Gastroesophageal sphincter (tissue), 4 donors: ENCODE measurements around the gene RABGAP1. TPM values are rescaled to one million over a fixed set of nuclear protein-coding genes. Genes with fewer than 3 reads are reported as not detected.

Source experiments
- ATAC-seq: fragments of 150-250 bp; one replicate; pipeline ENCODE4 v1.9.1; 2016; ENCODE audit warnings: mild to moderate bottlenecking, moderate library complexity
- H3K27ac ChIP-seq, 4 donors: fragments of 200-600 bp; sonication (generic) in 3 of 4; 1 replicate in 3 of 4; 2 replicates in 1 of 4; pipeline ENCODE4 v1.5.1; 2016 to 2019
- H3K27me3 ChIP-seq: fragments of 200-600 bp; sonication (generic); one replicate; pipeline ENCODE4 v1.5.1; 2019
- H3K36me3 ChIP-seq, 2 donors: fragments of 200-600 bp; sonication (generic); one replicate each; pipeline ENCODE4 v1.5.1; 2019; ENCODE audit warnings: control low read depth in 1 of 2
- H3K4me1 ChIP-seq, 3 donors: fragments of 200-600 bp; sonication (generic); 1 replicate in 2 of 3; 2 replicates in 1 of 3; pipeline ENCODE4 v1.5.1; 2016 to 2019; ENCODE audit warnings: control low read depth in 2 of 3
- H3K4me3 ChIP-seq, 2 donors: fragments of 200-600 bp; sonication (generic); one replicate each; pipeline ENCODE4 v1.5.1; 2019; ENCODE audit warnings: mild to moderate bottlenecking in 1 of 2, moderate library complexity in 1 of 2
- H3K9me3 ChIP-seq, 3 donors: fragments of 200-600 bp; sonication (generic); one replicate each; pipeline ENCODE4 v1.5.1; 2017 to 2019; ENCODE audit warnings: control low read depth in 2 of 3
- CTCF ChIP-seq, 4 experiments: fragments of 200-600 bp in 2 of 4; fragments of 450-650 bp in 2 of 4; sonication (generic) in 1 of 4; IDR thresholded peaks; one replicate each; pipeline ENCODE4 v1.5.1; 2017 to 2019; ENCODE audit warnings: antibody characterized with exemption in 4 of 4, mild to moderate bottlenecking in 2 of 4, moderate library complexity in 2 of 4
- EP300 ChIP-seq: sonication (generic); formaldehyde crosslinking; IDR thresholded peaks from one replicate; pipeline ENCODE4 v1.6.1; 2017; ENCODE audit warnings: antibody characterized with exemption, mild to moderate bottlenecking
- POLR2A ChIP-seq, 2 donors: fragments of 450-650 bp; IDR thresholded peaks; one replicate each; pipeline ENCODE4 v1.6.1; 2017; ENCODE audit warnings: antibody characterized with exemption in 2 of 2, mild to moderate bottlenecking in 2 of 2, moderate library complexity in 1 of 2
- POLR2AphosphoS5 ChIP-seq: sonication (generic); formaldehyde crosslinking; IDR thresholded peaks from one replicate; pipeline ENCODE4 v1.6.1; 2017; ENCODE audit warnings: antibody characterized with exemption
- WGBS, 2 donors: methylation state at CpG; one replicate each; pipeline ENCODE4 v1.1.5; 2018; ENCODE audit warnings: low coverage in 1 of 2; 5-methylcytosine and 5-hydroxymethylcytosine counted together
- total RNA-seq, 4 donors: library from RNA; depleted of rRNA; stranded (reverse); fragments of >200 nt; gene quantifications; one replicate each; pipeline ENCODE4 v1.1.0, GENCODE V29; 2016

Gene RABGAP1
- total RNA-seq, 4 donors from 2014 or later = 61.2 to 139 (median 82.9) TPM

- peaks cover 0 to 23% of the 10 kb centered on the region in 2 donors for H3K36me3 ChIP-seq
- WGBS, 2 donors = 83 to 87% methylated on average over 4 of the region's 4 CpGs
- no peaks in the 10 kb centered on the region for H3K27me3 ChIP-seq
- no peak for ATAC-seq
- no peaks in the 10 kb centered on the region for H3K9me3 ChIP-seq
- peaks cover 0 to 45% (median 0%) of the 10 kb centered on the region in 3 donors for H3K4me1 ChIP-seq
- TF ChIP-seq POLR2A (IDR thresholded peaks at IDR 0.05) (no peak), CTCF (IDR thresholded peaks at IDR 0.05) (no peak), POLR2AphosphoS5 (no peak), EP300 (no peak)
- H3K4me3 ChIP-seq = no peak overlapping the region
- no peak overlapping the region for H3K27ac ChIP-seq
Measured at GRCh38 chr9:122939601-122940000, 1.2 kb upstream of the RABGAP1 start.

DNA sequence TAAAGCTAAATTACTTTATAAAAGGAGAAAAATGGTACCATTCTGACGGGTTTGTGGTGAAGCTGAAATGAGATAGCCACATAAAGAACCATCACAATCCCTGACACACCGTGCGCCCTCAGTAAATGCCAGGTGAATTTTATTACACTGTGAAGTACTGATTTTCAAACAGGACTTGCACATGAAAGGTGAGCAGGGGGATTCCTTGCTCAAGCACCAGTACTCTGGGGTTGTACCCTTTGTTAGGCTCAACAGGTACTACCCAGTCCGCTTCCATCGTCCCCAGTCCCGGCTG, 419 bp upstream of the RABGAP1 start:
- peak overlapping the region; percentile 8 to 86 for H3K4me3 ChIP-seq
- peaks cover 0 to 48% (median 0%) of the 10 kb centered on the region in 3 donors for H3K4me1 ChIP-seq
- H3K27ac ChIP-seq = peak overlapping the region in 3 of 4 donors; percentile 94 to 96 (median 94)
- TF ChIP-seq POLR2A (IDR thresholded peaks at IDR 0.05) = no peak
- no peak for TF ChIP-seq CTCF (IDR thresholded peaks at IDR 0.05)
- TF ChIP-seq EP300 = no peak
- TF ChIP-seq POLR2AphosphoS5 = no peak
- ATAC-seq = no peak
- H3K36me3 ChIP-seq = peaks cover 0 to 23% of the 10 kb centered on the region in 2 donors
- no peaks in the 10 kb centered on the region for H3K9me3 ChIP-seq
- 13 to 17% methylated on average over 1 to 3 of the region's 6 CpGs for WGBS, 2 donors
- H3K27me3 ChIP-seq = no peaks in the 10 kb centered on the region

GRCh38 chr9:122941582-122942234, 888 bp downstream of the RABGAP1 start:
- H3K27ac ChIP-seq = peak overlapping the region; percentile 84 to 96 (median 94)
- TF ChIP-seq CTCF (IDR thresholded peaks at IDR 0.05) = no peak
- TF ChIP-seq POLR2AphosphoS5 = peak; percentile 44
- no peak for TF ChIP-seq EP300
- no peak for TF ChIP-seq POLR2A (IDR thresholded peaks at IDR 0.05)
- WGBS, 2 donors = 2 to 9% methylated on average over 17 of the region's 17 CpGs
- H3K4me3 ChIP-seq = peak overlapping the region; percentile 79 to 86
- peaks cover 0 to 17% of the 10 kb centered on the region in 2 donors for H3K36me3 ChIP-seq
- ATAC-seq = peak; percentile 9
- H3K4me1 ChIP-seq = peaks cover 5 to 61% (median 6%) of the 10 kb centered on the region in 3 donors
- H3K9me3 ChIP-seq = no peaks in the 10 kb centered on the region
- no peaks in the 10 kb centered on the region for H3K27me3 ChIP-seq

DNA sequence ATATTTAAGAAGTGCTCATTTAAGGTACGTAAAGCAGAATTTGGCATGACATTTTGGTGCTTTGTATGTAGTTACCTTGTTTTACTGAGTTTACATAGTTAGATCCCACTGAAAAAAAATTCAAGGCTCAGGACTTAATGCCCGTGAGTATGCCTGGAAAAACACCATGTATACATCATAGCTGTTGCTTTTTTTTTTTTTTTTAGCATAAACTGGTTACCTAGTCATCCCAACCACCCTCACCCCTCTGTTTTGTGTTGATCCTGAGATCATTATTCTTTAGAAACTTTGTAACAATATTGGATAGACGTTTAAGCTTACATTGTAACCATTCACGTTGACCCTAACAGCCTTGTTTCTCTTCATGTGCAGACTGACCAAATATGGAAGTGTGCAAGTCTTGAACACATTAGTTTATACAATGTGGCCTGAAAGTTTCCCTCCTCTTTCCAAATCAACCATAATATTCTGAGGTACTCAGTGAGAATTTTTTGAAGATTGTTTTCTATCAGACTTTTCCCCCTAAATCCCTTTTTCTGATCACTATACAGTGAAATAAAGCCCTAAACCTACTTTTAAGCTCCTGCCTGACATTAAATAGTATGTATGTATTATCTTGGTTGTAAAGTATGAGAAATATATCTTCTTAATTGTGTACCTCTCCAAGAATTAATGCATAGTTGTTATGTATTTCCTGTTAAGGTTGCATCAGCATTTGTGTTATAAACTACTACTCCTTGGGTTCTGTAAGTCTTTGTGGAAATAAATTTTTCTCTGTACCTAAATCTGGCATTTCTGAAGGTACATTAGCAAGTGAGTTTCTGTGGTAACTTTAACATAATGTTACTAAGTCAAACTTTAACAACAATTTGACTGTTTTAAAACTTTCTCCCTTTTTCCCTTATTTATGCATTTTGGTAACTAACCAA, 4.4 kb downstream of the RABGAP1 start:
- no peak overlapping the region for H3K4me3 ChIP-seq
- H3K27me3 ChIP-seq = no peaks in the 10 kb centered on the region
- no peaks in the 10 kb centered on the region for H3K9me3 ChIP-seq
- H3K36me3 ChIP-seq = no peaks in the 10 kb centered on the region
- WGBS, 2 donors = 34 to 43% methylated on average over 3 to 4 of the region's 4 CpGs
- ATAC-seq = no peak
- no peak for TF ChIP-seq CTCF (IDR thresholded peaks at IDR 0.05)
- no peak for TF ChIP-seq POLR2AphosphoS5
- no peak for TF ChIP-seq EP300
- TF ChIP-seq POLR2A (IDR thresholded peaks at IDR 0.05) = no peak
- peaks cover 6 to 91% (median 12%) of the 10 kb centered on the region in 3 donors for H3K4me1 ChIP-seq
- H3K27ac ChIP-seq = peak overlapping the region; percentile 56 to 96 (median 80)
